H1 (cell line): ENCODE results near the gene SHISA9. TPM values are rescaled to one million over a fixed set of nuclear protein-coding genes. Genes with fewer than 3 reads are reported as not detected.
A peak's percentile ranks its signal among the peaks of the same experiment; 100 is the strongest.

ENCODE experiments used
- RAD21 ChIP-seq, 2 experiments: IDR thresholded peaks in 1 of 2; conservative IDR thresholded peaks in 1 of 2; 2 replicates each; pipeline ENCODE4 v1.6.1; 2011; ENCODE audit warnings: low read depth in 2 of 2, low read length in 2 of 2, improper control_type of control experiment in 1 of 2, inconsistent platforms in 1 of 2, mild to moderate bottlenecking in 1 of 2, moderate library complexity in 1 of 2
- polyA plus RNA-seq, 7 experiments: library from polyadenylated mRNA; depleted of rRNA in 3 of 7; stranded (reverse) in 5 of 7; unstranded in 2 of 7; fragments of >200 nt in 5 of 7; fragments of 200-250 nt in 2 of 7; gene quantifications; 1 replicate in 5 of 7; 2 replicates in 1 of 7; 4 replicates in 1 of 7; pipeline versions ENCODE4 v1.2.1 to v1.2.3, GENCODE V29; 2011 to 2013; ENCODE audit warnings: missing spikeins in 2 of 7, mixed read lengths in 2 of 7
- total RNA-seq: library from RNA; stranded (reverse); fragmentation: NEBNext Ultra II Directional; extraction: Animal tissue kit (Norgen Biotek cat#: 25700); gene quantifications from 2 replicates; pipeline ENCODE4 v1.2.1, GENCODE V29; 2021

The SHISA9 gene
- total and polyA plus RNA-seq, 2 of the 8 experiments (the other 6 are each of a cell fraction or from before 2014, with no cell fraction given) = 25.6 to 39.8 TPM

- TF ChIP-seq RAD21 (IDR thresholded peaks at IDR 0.05 in 1 of 2, conservative IDR thresholded peaks at IDR 0.05 in 1 of 2; ENCODE audit: low read depth in 2 of 2, low read length in 2 of 2) = peak; percentile 18 to 20; a peak in 1 of 4 replicates
These were observed 168.9 kb downstream of the SHISA9 start (continued) for GRCh38 chr16:13070268-13070667.
